Astrocyte of the spinal cord (primary cell): ENCODE results near the gene MYO1E.
A peak's percentile ranks its signal among the peaks of the same experiment; 100 is the strongest.
"Not testable (repeated sequence)": the region's sequence is repeated elsewhere in the genome, so short reads cannot be mapped to it uniquely, and the experiment has no call there.

Source experiments
- DNase-seq: peaks from one replicate; pipeline ENCODE4 v3.0.0; 2011; ENCODE audit warnings: low read depth, low spot score
- H3K4me3 ChIP-seq: 2 replicates; pipeline ENCODE4 v1.5.1; 2011; ENCODE audit warnings: low read depth, mild to moderate bottlenecking, low read length, moderate library complexity
- CTCF ChIP-seq: IDR thresholded peaks from 2 replicates; pipeline ENCODE4 v1.5.1; 2012; ENCODE audit warnings: low read depth, mild to moderate bottlenecking, low read length, inconsistent platforms
- in situ Hi-C: cut with HindIII; loops from 2 replicates; pipeline ENCODE4 v1.10.0; 2017; ENCODE audit warnings: low sequenced_read_pairs

The MYO1E gene

GRCh38 chr15:59347915-59348314, 24.8 kb downstream of the MYO1E start:
- no peak for TF ChIP-seq CTCF
- DNase-seq, result no peak
- in situ Hi-C loops, result no loop called here
- no peak overlapping the region for H3K4me3 ChIP-seq

- DNase-seq, result no peak
- no peak for TF ChIP-seq CTCF
- in situ Hi-C loops, result no loop called here
- no peak overlapping the region for H3K4me3 ChIP-seq
Observed at GRCh38 chr15:59346951-59347350, 25.7 kb downstream of the MYO1E start.

GRCh38 chr15:59345326-59345725, 27.3 kb downstream of the MYO1E start:
- no peak for DNase-seq
- in situ Hi-C loops, result no loop called here
- no peak for TF ChIP-seq CTCF

GRCh38 chr15:59344311-59344710, 28.4 kb downstream of the MYO1E start:
- in situ Hi-C loops, result no loop called here
- TF ChIP-seq CTCF, result no peak
- no peak overlapping the region for H3K4me3 ChIP-seq
- no peak for DNase-seq

More at GRCh38 chr15:59345326-59345725, 27.3 kb downstream of the MYO1E start:
- no peak overlapping the region for H3K4me3 ChIP-seq

GRCh38 chr15:59340325-59340724, 32.3 kb downstream of the MYO1E start:
- no peak for TF ChIP-seq CTCF
- DNase-seq, result no peak
- in situ Hi-C loops, result no loop called here
- H3K4me3 ChIP-seq, result no peak overlapping the region

DNA sequence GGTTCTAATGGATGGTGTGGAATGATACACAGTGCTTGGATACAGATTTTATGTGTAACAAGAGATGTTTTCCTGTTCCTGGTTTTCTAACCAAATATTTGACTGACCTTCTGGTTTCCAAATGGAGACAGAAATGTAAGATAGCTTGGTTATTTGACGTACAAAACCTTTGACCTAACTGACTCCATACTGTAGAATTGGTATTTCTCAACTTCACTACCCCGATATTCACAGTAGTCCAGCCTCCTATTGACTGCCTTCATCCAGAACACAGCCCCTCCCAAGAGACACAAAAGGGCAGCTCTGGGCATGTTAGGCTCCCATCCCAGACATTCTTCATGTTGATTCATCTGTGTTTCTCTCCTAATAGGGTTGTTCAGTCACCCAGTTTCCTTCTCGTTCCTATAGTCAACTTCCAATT, 33.4 kb downstream of the MYO1E start:
- in situ Hi-C loops, result no loop called here
- no peak overlapping the region for H3K4me3 ChIP-seq
- peak; percentile 52 for DNase-seq
- TF ChIP-seq CTCF, result no peak

- no peak for DNase-seq
- H3K4me3 ChIP-seq, result no peak overlapping the region
- in situ Hi-C loops, result no loop called here
- TF ChIP-seq CTCF, result no peak
Observed at GRCh38 chr15:59338414-59338813, 34.3 kb downstream of the MYO1E start.

- in situ Hi-C loops, DNase-seq, H3K4me3 ChIP-seq: not testable (repeated sequence)
Observed at GRCh38 chr15:59336725-59337124, 35.9 kb downstream of the MYO1E start.
